K562 (cell line): ENCODE data around the gene SCARF2. TPM values are rescaled to one million over a fixed set of nuclear protein-coding genes. Genes with fewer than 3 reads are reported as not detected.
A peak's percentile ranks its signal among the peaks of the same experiment; 100 is the strongest.

Experiments
- ARHGAP35 ChIP-seq: fragments of 450-650 bp; IDR thresholded peaks from 2 replicates; pipeline ENCODE4 v1.6.1; 2018; ENCODE audit not compliant: partially characterized antibody
- BHLHE40 ChIP-seq: IDR thresholded peaks from 2 replicates; pipeline ENCODE4 v1.6.1; 2011; ENCODE audit warnings: low read length, improper control_type of control experiment
- CXXC5 ChIP-seq: fragments of 250-450 bp; sonication (Bioruptor Pico); IDR thresholded peaks from 2 replicates; pipeline ENCODE4 v1.8.0; 2022; ENCODE audit warnings: inconsistent platforms, mild to moderate bottlenecking, moderate library complexity
- HDAC2 ChIP-seq: fragments of 450-650 bp; IDR thresholded peaks from 2 replicates; pipeline ENCODE4 v1.6.1; 2016; ENCODE audit warnings: mild to moderate bottlenecking
- HLTF ChIP-seq: fragments of 450-650 bp; IDR thresholded peaks from 2 replicates; pipeline ENCODE4 v1.6.1; 2016
- JUND ChIP-seq, 2 experiments: IDR thresholded peaks; 2 replicates in 1 of 2; 3 replicates in 1 of 2; pipeline ENCODE4 v1.6.1; 2011; ENCODE audit warnings: borderline replicate concordance in 2 of 2, low read depth in 2 of 2, low read length in 2 of 2, improper control_type of control experiment in 1 of 2, missing biosample characterization in 1 of 2, missing genetic modification characterization in 1 of 2, missing genetic modification reagents in 1 of 2
- NRF1 ChIP-seq, 2 experiments: fragments of 450-650 bp; IDR thresholded peaks in 1 of 2; conservative IDR thresholded peaks in 1 of 2; 2 replicates each; pipeline ENCODE4 v1.6.1; 2014; ENCODE audit warnings: mild to moderate bottlenecking in 2 of 2
- SMARCA4 ChIP-seq: fragments of 450-650 bp; IDR thresholded peaks from 2 replicates; pipeline ENCODE4 v1.6.1; 2016
- SMARCA5 ChIP-seq: fragments of 450-650 bp; IDR thresholded peaks from 2 replicates; pipeline ENCODE4 v1.6.1; 2016
- TCF15 ChIP-seq: fragments of 250-450 bp; sonication (Bioruptor Pico); IDR thresholded peaks from 2 replicates; pipeline ENCODE4 v1.8.0; 2022; ENCODE audit warnings: moderate library complexity, mild to moderate bottlenecking, inconsistent platforms
- ZBTB2 ChIP-seq: fragments of 450-650 bp; IDR thresholded peaks from 2 replicates; pipeline ENCODE4 v1.6.1; 2016; ENCODE audit warnings: antibody characterized with exemption
- ZNF384 ChIP-seq: IDR thresholded peaks from 2 replicates; pipeline ENCODE4 v1.6.1; 2012; ENCODE audit warnings: low read depth, low read length, improper control_type of control experiment
- ZNF398 ChIP-seq: fragments of 250-450 bp; sonication (Bioruptor Pico); IDR thresholded peaks from 2 replicates; pipeline ENCODE4 v1.8.0; 2021; ENCODE audit warnings: moderate library complexity, mild to moderate bottlenecking, inconsistent platforms
- polyA plus RNA-seq, 8 experiments: library from polyadenylated mRNA; depleted of rRNA in 4 of 8; stranded (reverse) in 5 of 8; unstranded in 3 of 8; fragments of >200 nt; fragmentation: Nextera tagmentation in 2 of 8; fragmentation: Illumina TruSeq in 1 of 8; extraction: Ambion mirVana in 2 of 8; extraction: Trizol in 1 of 8; gene quantifications; 2 replicates each; pipeline versions ENCODE4 v1.2.1 to v1.2.3, GENCODE V29; 2011 to 2014; ENCODE audit warnings: inconsistent platforms in 1 of 8, missing spikeins in 1 of 8
- total RNA-seq, 7 experiments: library from RNA; depleted of rRNA in 6 of 7; stranded (reverse); fragments of >200 nt in 6 of 7; fragmentation: Illumina TruSeq in 2 of 7; extraction: Trizol in 2 of 7; gene quantifications; 2 replicates each; pipeline versions ENCODE4 v1.2.1 to v1.2.3, GENCODE V29; 2011 to 2021; ENCODE audit warnings: low replicate concordance in 1 of 7
- TF ChIP-seq, protein P1 (sequence below): fragments of 250-450 bp; sonication (Bioruptor Pico); IDR thresholded peaks from 2 replicates; pipeline ENCODE4 v1.4.0; 2020; ENCODE audit warnings: borderline replicate concordance
- TF ChIP-seq, protein P2 (sequence below): fragments of 450-650 bp; formaldehyde crosslinking; IDR thresholded peaks from 2 replicates; pipeline ENCODE4 v1.4.0; 2022; ENCODE audit warnings: missing genetic modification characterization

Gene SCARF2
- total and polyA plus RNA-seq, 9 of the 15 experiments (the other 6 are each of a cell fraction or from before 2014, with no cell fraction given), result 0.06 to 0.32 (median 0.21) TPM; not detected in 5

GRCh38 chr22:20409385-20409784 lies 28.2 kb downstream of the SCARF2 start (continued):
- 0 out of 2 replicates have a peak, but pooled peaks have one; percentile 40 for TF ChIP-seq ZBTB2
- peak; percentile 80 for TF ChIP-seq SMARCA4
- TF ChIP-seq TCF15 (CRISPR knock-in tag), result 0 out of 2 replicates have a peak, but pooled peaks have one; percentile 28
- 0 out of 2 replicates have a peak, but pooled peaks have one; percentile 19 for TF ChIP-seq CXXC5 (CRISPR knock-in tag)
- TF ChIP-seq ARHGAP35, result peak; percentile 72
- peak; percentile 37; the same call in 1 of the 2 replicates for TF ChIP-seq HLTF
- TF ChIP-seq, protein P1, sequence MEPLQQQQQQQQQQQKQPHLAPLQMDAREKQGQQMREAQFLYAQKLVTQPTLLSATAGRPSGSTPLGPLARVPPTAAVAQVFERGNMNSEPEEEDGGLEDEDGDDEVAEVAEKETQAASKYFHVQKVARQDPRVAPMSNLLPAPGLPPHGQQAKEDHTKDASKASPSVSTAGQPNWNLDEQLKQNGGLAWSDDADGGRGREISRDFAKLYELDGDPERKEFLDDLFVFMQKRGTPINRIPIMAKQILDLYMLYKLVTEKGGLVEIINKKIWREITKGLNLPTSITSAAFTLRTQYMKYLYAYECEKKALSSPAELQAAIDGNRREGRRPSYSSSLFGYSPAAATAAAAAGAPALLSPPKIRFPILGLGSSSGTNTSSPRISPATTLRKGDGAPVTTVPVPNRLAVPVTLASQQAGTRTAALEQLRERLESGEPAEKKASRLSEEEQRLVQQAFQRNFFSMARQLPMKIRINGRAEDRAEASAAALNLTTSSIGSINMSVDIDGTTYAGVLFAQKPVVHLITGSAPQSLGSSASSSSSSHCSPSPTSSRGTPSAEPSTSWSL, result 0 out of 2 replicates have a peak, but pooled peaks have one; percentile 49
- 0 out of 2 replicates have a peak, but pooled peaks have one; percentile 23 for TF ChIP-seq ZNF398 (CRISPR knock-in tag)
- TF ChIP-seq ZNF384, result peak; percentile 82
- TF ChIP-seq BHLHE40, result 0 out of 2 replicates have a peak, but pooled peaks have one; percentile 31
- 0 out of 4 replicates have a peak, but pooled peaks of 1 of the 2 experiments have one; percentile 12 for TF ChIP-seq NRF1 (conservative IDR thresholded peaks at IDR 0.05 in 1 of 2, IDR thresholded peaks at IDR 0.05 in 1 of 2)
- TF ChIP-seq SMARCA5, result peak; percentile 78; the same call in 1 of the 2 replicates
- TF ChIP-seq HDAC2, result 0 out of 2 replicates have a peak, but pooled peaks have one; percentile 42
- TF ChIP-seq, protein P2, sequence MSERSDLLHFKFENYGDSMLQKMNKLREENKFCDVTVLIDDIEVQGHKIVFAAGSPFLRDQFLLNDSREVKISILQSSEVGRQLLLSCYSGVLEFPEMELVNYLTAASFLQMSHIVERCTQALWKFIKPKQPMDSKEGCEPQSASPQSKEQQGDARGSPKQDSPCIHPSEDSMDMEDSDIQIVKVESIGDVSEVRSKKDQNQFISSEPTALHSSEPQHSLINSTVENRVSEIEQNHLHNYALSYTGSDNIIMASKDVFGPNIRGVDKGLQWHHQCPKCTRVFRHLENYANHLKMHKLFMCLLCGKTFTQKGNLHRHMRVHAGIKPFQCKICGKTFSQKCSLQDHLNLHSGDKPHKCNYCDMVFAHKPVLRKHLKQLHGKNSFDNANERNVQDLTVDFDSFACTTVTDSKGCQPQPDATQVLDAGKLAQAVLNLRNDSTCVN (CRISPR knock-in tag), result 0 out of 2 replicates have a peak, but pooled peaks have one; percentile 76
- TF ChIP-seq JUND (IDR thresholded peaks at IDR 0.05; ENCODE audit: borderline replicate concordance, low read depth, low read length), result peak; percentile 80; the same call in 1 of the 2 replicates
- TF ChIP-seq JUND (tag; IDR thresholded peaks at IDR 0.05; ENCODE audit: borderline replicate concordance, low read depth, low read length), result peak; percentile 64; the same call in 1 of the 3 replicates
